Measurements from ENCODE around the gene PCLO. TPM values are rescaled to one million over a fixed set of nuclear protein-coding genes. Genes with fewer than 3 reads are reported as not detected.

PCLO gene
- total RNA-seq, 6 donors from 2014 or later, result 3.0 to 19.8 (median 8.6) TPM

GRCh38 chr7:82886324-82886723 is 276.4 kb downstream of the PCLO start:
- ATAC-seq (ENCODE audit: low FRiP score in 2 of 2) (no peak), DNase-seq (no peak)
- no peaks in the 10 kb centered on the region for H3K9me3 ChIP-seq
- TF ChIP-seq EP300 (IDR thresholded peaks at IDR 0.05) (no peak), CTCF (IDR thresholded peaks at IDR 0.05) (no peak), POLR2A (IDR thresholded peaks at IDR 0.05) (no peak), POLR2AphosphoS5 (IDR thresholded peaks at IDR 0.05) (no peak)
- H3K4me3 ChIP-seq, result no peak overlapping the region
- H3K27ac ChIP-seq, result no peak overlapping the region
- no peaks in the 10 kb centered on the region for H3K4me1 ChIP-seq
- H3K27me3 ChIP-seq, result no peaks in the 10 kb centered on the region
- 42 to 74% methylated on average over 1 of the region's 1 CpG for WGBS, 2 donors
- no peaks in the 10 kb centered on the region for H3K36me3 ChIP-seq

- ATAC-seq (ENCODE audit: low FRiP score in 2 of 2) (no peak), DNase-seq (no peak)
- no peak overlapping the region for H3K4me3 ChIP-seq
- H3K9me3 ChIP-seq, result no peaks in the 10 kb centered on the region
- no peaks in the 10 kb centered on the region for H3K4me1 ChIP-seq
- WGBS, 2 donors, result 79 to 84% methylated on average over 6 of the region's 6 CpGs
- no peak overlapping the region for H3K27ac ChIP-seq
- H3K27me3 ChIP-seq, result no peaks in the 10 kb centered on the region
- TF ChIP-seq POLR2A (IDR thresholded peaks at IDR 0.05) (no peak), EP300 (IDR thresholded peaks at IDR 0.05) (no peak), CTCF (IDR thresholded peaks at IDR 0.05) (no peak), POLR2AphosphoS5 (IDR thresholded peaks at IDR 0.05) (no peak)
- no peaks in the 10 kb centered on the region for H3K36me3 ChIP-seq
These were observed 296.8 kb downstream of the PCLO start for GRCh38 chr7:82865856-82866255.

GRCh38 chr7:82859106-82859850 is 303.4 kb downstream of the PCLO start:
- ATAC-seq (ENCODE audit: low FRiP score in 2 of 2), result no peak
- no peaks in the 10 kb centered on the region for H3K4me1 ChIP-seq
- no peaks in the 10 kb centered on the region for H3K9me3 ChIP-seq
- 63 to 71% methylated on average over 1 of the region's 1 CpG for WGBS, 2 donors
- no peak for TF ChIP-seq POLR2AphosphoS5 (IDR thresholded peaks at IDR 0.05)
- TF ChIP-seq EP300 (IDR thresholded peaks at IDR 0.05), result no peak
- TF ChIP-seq POLR2A (IDR thresholded peaks at IDR 0.05), result no peak
- TF ChIP-seq CTCF (IDR thresholded peaks at IDR 0.05), result no peak
- DNase-seq, result no peak
- no peak overlapping the region for H3K27ac ChIP-seq
- no peaks in the 10 kb centered on the region for H3K27me3 ChIP-seq
- H3K4me3 ChIP-seq, result no peak overlapping the region
- no peaks in the 10 kb centered on the region for H3K36me3 ChIP-seq

GRCh38 chr7:82851121-82851520 is 311.6 kb downstream of the PCLO start:
- no peaks in the 10 kb centered on the region for H3K36me3 ChIP-seq
- DNase-seq (no peak), ATAC-seq (ENCODE audit: low FRiP score in 2 of 2) (no peak)
- no peaks in the 10 kb centered on the region for H3K9me3 ChIP-seq
- 87 to 94% methylated on average over 4 of the region's 4 CpGs for WGBS, 2 donors
- no peaks in the 10 kb centered on the region for H3K27me3 ChIP-seq
- H3K27ac ChIP-seq, result no peak overlapping the region
- TF ChIP-seq EP300 (IDR thresholded peaks at IDR 0.05) (no peak), CTCF (IDR thresholded peaks at IDR 0.05) (no peak), POLR2A (IDR thresholded peaks at IDR 0.05) (no peak), POLR2AphosphoS5 (IDR thresholded peaks at IDR 0.05) (no peak)
- no peaks in the 10 kb centered on the region for H3K4me1 ChIP-seq
- H3K4me3 ChIP-seq, result no peak overlapping the region

GRCh38 chr7:82841828-82842227 is 320.9 kb downstream of the PCLO start:
- ATAC-seq (ENCODE audit: low FRiP score in 2 of 2), result no peak
- Histone ChIP-seq H3K9me3 (no peaks in the 10 kb centered on the region), H3K27me3 (no peaks in the 10 kb centered on the region), H3K36me3 (no peaks in the 10 kb centered on the region), H3K4me3 (no peak overlapping the region), H3K27ac (no peak overlapping the region), H3K4me1 (no peaks in the 10 kb centered on the region)
- no peak for DNase-seq
- WGBS, 2 donors, result 90 to 93% methylated on average over 1 of the region's 1 CpG
- no peak for TF ChIP-seq POLR2AphosphoS5 (IDR thresholded peaks at IDR 0.05)
- no peak for TF ChIP-seq EP300 (IDR thresholded peaks at IDR 0.05)
- no peak for TF ChIP-seq POLR2A (IDR thresholded peaks at IDR 0.05)
- no peak for TF ChIP-seq CTCF (IDR thresholded peaks at IDR 0.05)
